GM12892 (cell line): ENCODE measurements around the gene SRR.

ENCODE experiments used
- POLR2A ChIP-seq: IDR thresholded peaks from 2 replicates; pipeline ENCODE4 v1.6.1; 2011; ENCODE audit warnings: low read depth, low read length, control low read depth
- POLR2AphosphoS5 ChIP-seq: IDR thresholded peaks from 2 replicates; pipeline ENCODE4 v1.6.1; 2011; ENCODE audit warnings: low read depth, low read length, control low read depth
- TAF1 ChIP-seq: IDR thresholded peaks from 2 replicates; pipeline ENCODE4 v1.6.1; 2011; ENCODE audit warnings: low read depth, mild to moderate bottlenecking, control low read depth, low read length, borderline replicate concordance

- no peak for TF ChIP-seq POLR2A
- TF ChIP-seq POLR2AphosphoS5 = no peak
- TF ChIP-seq TAF1 = no peak
Observed at GRCh38 chr17:2344528-2344927, 40.8 kb downstream of the SRR start.
